ENCODE data around the gene CELA3A. TPM values are rescaled to one million over a fixed set of nuclear protein-coding genes. Genes with fewer than 3 reads are reported as not detected.
"Not testable (repeated sequence)": the region's sequence is repeated elsewhere in the genome, so short reads cannot be mapped to it uniquely, and the experiment has no call there.

The CELA3A gene
- total RNA-seq, 6 donors from 2014 or later, result 7.5 to 17.0 TPM; not detected in 4

DNA sequence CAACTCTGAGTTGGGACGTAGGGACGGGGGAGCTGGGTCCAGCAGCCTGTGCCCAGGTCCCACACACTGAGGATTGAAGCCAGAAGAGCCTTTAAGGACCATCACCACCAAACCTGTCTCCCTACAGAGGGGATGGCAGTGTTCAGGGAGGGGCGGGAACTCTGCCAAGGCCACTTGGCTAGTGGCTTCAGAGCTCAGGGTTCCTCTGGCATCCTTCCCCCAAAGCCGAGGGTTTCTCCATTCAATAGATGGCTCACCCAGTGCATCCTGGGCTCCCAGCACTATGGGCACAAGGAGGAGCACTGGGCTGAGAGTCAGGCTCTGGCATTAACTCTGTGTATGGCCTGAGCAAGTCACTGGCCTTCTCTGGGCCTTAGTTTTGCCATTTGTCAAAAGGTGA, 20.2 kb upstream of the CELA3A start:
- H3K9me3 ChIP-seq; DNase-seq; H3K27ac ChIP-seq; H3K4me3 ChIP-seq; H3K27me3 ChIP-seq; ATAC-seq (ENCODE audit: low FRiP score in 2 of 2); H3K4me1 ChIP-seq; H3K36me3 ChIP-seq: not testable (repeated sequence)
- 43% methylated on average over 1 of the region's 4 CpGs; no CpG with 5 or more reads in 1 of the 2 donors for WGBS, 2 donors

DNA sequence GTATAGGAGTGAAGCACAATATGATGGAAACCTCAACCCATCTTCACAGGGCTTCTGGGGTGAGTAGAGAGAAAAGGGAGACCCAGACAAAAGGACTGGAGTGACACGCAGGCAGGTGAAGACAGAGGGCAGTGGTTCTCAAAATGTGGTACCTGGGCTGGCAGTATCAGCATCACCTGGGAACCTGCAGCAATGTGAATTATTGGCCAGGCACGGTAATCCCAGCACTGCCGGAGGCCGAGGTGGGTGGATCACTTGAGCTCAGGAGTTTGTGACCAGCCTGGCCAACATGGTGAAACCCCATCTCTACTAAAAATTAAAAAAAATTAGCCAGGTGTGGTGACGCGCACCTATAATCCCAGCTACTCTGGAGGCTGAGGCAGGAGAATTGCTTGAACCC, 19.3 kb upstream of the CELA3A start:
- not testable (repeated sequence) for H3K4me3 ChIP-seq; DNase-seq; H3K36me3 ChIP-seq; H3K4me1 ChIP-seq; H3K9me3 ChIP-seq; ATAC-seq (ENCODE audit: low FRiP score in 2 of 2); H3K27me3 ChIP-seq; H3K27ac ChIP-seq
- WGBS, 2 donors, result 82 to 89% methylated on average over 6 of the region's 6 CpGs

DNA sequence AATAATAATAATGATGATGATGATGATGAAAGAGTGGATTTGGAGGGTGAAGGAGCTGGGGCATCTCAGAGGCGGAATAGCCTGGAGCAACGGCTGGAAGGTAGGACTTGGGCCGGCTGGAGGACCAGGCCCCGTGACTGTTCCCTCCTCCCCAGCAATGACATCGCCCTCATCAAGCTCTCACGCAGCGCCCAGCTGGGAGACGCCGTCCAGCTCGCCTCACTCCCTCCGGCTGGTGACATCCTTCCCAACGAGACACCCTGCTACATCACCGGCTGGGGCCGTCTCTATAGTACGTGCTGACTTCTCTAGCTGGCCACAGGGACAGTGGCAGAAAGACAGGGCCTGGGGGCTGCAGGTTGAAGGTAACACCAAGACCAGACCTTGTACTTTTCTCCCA, 17.9 kb upstream of the CELA3A start:
- H3K27ac ChIP-seq; ATAC-seq (ENCODE audit: low FRiP score in 2 of 2); H3K27me3 ChIP-seq; H3K4me1 ChIP-seq; H3K36me3 ChIP-seq; H3K9me3 ChIP-seq; DNase-seq; H3K4me3 ChIP-seq: not testable (repeated sequence)
- 69 to 73% methylated on average over 5 to 7 of the region's 15 CpGs for WGBS, 2 donors

DNA sequence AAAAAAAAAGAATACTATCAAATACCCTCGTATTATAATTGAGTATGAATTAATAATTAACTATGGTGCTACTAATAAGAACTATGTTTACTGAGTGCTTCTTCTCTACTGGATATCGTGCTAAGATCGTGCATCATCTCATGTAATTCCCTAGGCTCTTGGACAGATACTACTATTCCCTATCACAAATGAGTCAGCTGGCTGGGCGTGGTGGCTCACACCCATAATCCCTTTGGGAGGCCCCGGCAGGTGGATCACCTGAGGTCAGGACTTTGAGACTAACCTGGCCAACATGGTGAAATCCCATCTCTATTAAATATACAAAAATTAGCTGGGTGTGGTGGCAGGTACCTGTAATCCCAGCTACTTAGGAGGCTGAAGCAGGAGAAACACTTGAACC, 15.6 kb upstream of the CELA3A start:
- ATAC-seq (ENCODE audit: low FRiP score in 2 of 2); H3K4me1 ChIP-seq; DNase-seq; H3K36me3 ChIP-seq; H3K27me3 ChIP-seq; H3K27ac ChIP-seq; H3K9me3 ChIP-seq; H3K4me3 ChIP-seq: not testable (repeated sequence)
- 50% methylated on average over 2 of the region's 5 CpGs; no CpG with 5 or more reads in 1 of the 2 donors for WGBS, 2 donors

DNA sequence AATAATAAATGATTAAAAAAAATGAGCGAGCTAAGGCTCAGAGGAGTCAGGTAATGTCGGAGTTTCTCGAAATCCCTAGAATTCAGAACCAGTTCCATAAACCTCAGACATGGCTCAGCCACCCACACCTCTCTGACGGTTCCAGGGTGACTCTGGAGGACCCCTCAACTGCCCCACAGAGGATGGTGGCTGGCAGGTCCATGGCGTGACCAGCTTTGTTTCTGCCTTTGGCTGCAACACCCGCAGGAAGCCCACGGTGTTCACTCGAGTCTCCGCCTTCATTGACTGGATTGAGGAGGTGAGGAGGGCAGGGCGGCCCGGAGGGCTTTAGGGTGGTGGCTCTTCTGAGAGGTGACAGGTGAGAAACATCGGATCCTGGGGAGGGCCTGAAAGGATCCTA, 15.1 kb upstream of the CELA3A start:
- peak in 1 of 2 donors; percentile 10 for ATAC-seq (ENCODE audit: low FRiP score in 2 of 2)
- not testable (repeated sequence) for H3K4me3 ChIP-seq
- 86 to 87% methylated on average over 5 to 9 of the region's 12 CpGs for WGBS, 2 donors

DNA sequence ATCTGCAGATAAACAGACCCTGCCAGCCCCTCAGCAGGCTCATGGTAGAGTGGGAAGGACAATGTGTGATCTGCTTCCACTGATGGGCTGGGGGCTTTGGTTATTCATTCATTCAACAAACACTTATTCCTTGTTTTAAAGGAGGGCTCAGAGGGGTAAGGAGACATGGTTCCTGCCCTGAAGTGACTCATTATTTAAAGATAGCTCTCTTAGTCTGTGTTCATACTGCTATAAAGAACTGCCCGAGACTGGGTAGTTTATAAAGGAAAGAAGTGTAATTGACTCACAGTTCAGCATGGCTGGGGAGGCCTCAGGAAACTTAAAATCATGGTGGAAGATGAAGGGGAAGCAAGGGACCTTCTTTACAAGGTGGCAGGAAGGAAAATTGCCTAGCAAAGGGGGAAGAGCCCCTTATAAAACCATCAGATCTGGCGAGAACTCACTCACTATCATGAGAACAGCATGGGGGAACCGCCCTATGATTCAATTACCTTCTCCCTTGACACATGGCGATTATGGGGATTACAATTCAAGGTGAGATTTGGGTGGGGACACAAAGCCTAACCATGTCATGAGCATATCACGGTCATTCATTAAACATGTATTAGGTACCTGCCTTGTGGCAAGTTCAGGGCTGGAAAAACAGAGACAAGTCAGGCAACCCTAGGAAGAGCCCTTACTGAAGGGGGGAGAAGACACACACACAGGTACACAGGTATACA, 11.6 kb upstream of the CELA3A start:
- 45 to 62% methylated on average over 2 of the region's 5 CpGs for WGBS, 2 donors
- ATAC-seq (ENCODE audit: low FRiP score in 2 of 2); H3K9me3 ChIP-seq; H3K36me3 ChIP-seq; H3K27me3 ChIP-seq; DNase-seq; H3K27ac ChIP-seq; H3K4me1 ChIP-seq; H3K4me3 ChIP-seq: not testable (repeated sequence)

More for the DNA sequence above, 15.1 kb upstream of the CELA3A start:
- not testable (repeated sequence) for H3K9me3 ChIP-seq, H3K36me3 ChIP-seq, H3K27me3 ChIP-seq, DNase-seq, H3K27ac ChIP-seq, H3K4me1 ChIP-seq

DNA sequence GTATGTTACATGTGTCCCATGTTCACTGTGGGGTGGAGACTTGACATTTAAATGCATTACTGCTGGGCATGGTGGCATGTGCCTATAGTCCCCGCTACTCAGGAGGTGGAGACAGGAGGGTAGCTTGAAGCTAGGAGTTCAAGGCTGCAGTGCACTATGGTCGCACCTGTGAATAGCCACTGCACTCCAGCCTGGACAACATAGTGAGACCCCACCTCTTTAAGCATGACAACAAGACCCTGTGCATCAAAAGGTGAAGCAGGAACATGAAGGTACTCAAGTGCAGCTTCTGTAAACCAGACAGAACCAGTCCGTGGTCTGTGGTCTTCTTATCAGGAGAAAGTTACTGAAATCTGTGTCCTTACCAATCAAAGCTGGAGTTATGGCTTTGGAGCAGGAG, 9.3 kb upstream of the CELA3A start:
- not testable (repeated sequence) for H3K9me3 ChIP-seq; H3K27ac ChIP-seq; H3K4me3 ChIP-seq; ATAC-seq (ENCODE audit: low FRiP score in 2 of 2); DNase-seq; H3K36me3 ChIP-seq; H3K27me3 ChIP-seq; H3K4me1 ChIP-seq
- WGBS, 2 donors, result 86 to 92% methylated on average over 3 of the region's 3 CpGs

DNA sequence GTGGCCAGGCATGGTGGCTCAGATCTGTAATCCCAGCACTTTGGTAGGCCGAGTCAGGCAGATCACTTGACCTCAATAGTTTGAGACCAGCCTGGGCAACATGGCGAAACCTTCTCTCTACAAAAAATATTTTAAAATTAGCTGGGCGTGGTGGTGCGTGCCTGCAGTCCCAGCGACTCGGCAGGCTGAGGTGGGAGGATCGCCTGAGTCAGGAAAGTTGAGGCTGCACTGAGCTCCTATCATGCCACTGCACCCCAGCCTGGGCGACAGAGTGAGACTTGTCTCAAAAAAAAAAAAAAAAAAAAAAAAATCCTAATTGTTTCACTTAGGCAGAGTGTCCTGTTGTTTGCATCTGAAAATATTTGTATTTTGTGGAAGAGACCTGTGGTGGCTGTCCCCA, 6.7 kb upstream of the CELA3A start:
- H3K4me1 ChIP-seq; H3K9me3 ChIP-seq; H3K27me3 ChIP-seq; H3K4me3 ChIP-seq; H3K27ac ChIP-seq; ATAC-seq (ENCODE audit: low FRiP score in 2 of 2); H3K36me3 ChIP-seq; DNase-seq: not testable (repeated sequence)
- 96 to 98% methylated on average over 7 to 8 of the region's 8 CpGs for WGBS, 2 donors

DNA sequence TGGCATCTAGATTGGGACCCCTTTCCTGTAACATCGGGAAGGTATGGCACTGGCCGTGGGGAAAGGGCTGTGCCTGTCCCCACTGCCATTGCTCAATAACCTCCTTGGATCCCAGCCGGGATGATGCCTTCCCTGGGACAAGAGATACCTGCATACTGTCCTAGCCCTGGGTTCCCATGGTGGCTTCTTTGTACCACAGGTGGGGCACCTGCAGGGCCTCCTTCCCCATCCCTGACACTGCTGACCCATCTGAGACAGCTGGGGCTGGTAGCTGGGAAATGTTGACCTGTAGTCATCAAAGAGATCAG, 4.8 kb upstream of the CELA3A start:
- not testable (repeated sequence) for ATAC-seq (ENCODE audit: low FRiP score in 2 of 2); H3K4me3 ChIP-seq; DNase-seq; H3K4me1 ChIP-seq; H3K27me3 ChIP-seq; H3K9me3 ChIP-seq; H3K27ac ChIP-seq; H3K36me3 ChIP-seq
- WGBS, 2 donors, result 80 to 92% methylated on average over 3 of the region's 3 CpGs

DNA sequence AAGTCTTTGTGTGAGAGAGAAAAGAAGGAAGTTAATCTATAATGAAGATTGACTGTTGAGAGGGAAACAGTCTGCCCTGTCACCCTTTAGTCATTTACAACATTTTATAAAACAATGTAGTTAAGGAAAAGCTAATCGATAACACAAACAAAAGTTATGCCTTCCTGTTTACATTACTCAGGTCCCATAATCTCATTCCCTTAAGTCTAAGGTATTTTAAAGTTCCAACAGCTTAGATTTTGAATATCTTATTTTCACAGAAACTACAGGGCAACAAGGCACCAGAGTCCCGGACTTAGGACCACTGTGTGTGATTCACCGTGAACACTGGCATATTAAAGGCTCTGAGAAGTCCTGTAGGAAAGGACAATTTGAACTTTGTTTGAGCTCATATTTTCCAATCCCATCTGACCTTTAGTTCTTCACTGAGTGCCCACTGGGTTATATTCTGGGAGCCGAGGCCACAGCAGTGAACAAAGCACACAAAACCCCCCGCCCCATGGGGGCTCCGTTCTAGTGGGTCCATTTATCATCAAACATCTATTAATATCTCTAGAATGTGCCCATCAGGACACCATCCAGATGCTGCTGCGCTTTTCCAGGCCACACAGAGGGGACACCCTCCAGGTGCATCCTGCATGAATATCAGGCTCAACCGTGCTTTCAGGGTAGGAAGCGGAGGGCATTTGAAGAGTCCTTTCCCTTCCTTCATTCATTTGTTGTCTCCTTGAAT, 3.4 kb upstream of the CELA3A start:
- H3K27me3 ChIP-seq, H3K4me1 ChIP-seq: not testable (repeated sequence)

DNA sequence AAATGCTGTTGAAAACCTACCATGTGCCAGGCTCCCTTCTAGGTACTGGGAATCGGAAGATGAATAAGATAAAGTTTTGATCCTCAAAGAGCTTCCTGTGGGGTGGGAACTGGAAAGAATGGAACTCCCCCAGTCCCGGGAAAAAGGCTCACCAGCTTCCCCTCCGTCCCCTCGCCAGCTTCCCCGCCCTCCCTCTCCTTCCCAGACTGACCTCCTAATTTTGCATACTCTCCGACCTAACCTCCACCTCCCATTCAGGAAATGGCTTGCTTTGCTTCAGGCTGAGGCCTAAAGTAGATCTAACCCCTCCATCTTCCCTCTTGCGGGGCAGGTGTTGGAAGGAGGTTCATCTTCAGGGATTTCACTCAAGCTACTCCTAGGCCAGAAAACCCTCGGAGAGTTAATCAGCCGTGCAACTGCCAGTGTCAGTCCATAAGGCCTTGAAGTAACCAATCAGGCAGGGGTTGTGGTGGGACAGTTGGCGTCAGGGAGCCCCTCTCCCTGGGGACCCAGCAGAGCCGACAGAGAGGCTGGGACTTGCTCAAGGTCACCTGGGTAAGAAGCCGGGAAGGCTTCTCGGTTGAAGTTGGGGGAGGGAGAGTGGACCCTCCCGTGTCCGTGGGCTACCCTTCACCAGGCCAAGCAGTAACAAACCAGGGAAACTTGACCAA, 2.7 kb upstream of the CELA3A start:
- not testable (repeated sequence) for H3K27ac ChIP-seq; H3K36me3 ChIP-seq; H3K4me3 ChIP-seq; H3K27me3 ChIP-seq; H3K9me3 ChIP-seq; DNase-seq; H3K4me1 ChIP-seq; ATAC-seq (ENCODE audit: low FRiP score in 2 of 2)
- WGBS, 2 donors, result 71 to 75% methylated on average over 9 to 14 of the region's 15 CpGs

More for the DNA sequence above, 3.4 kb upstream of the CELA3A start:
- not testable (repeated sequence) for DNase-seq; H3K9me3 ChIP-seq; H3K36me3 ChIP-seq; H3K27ac ChIP-seq; H3K4me3 ChIP-seq; ATAC-seq (ENCODE audit: low FRiP score in 2 of 2)
- WGBS, 2 donors, result 42 to 58% methylated on average over 7 to 9 of the region's 9 CpGs

DNA sequence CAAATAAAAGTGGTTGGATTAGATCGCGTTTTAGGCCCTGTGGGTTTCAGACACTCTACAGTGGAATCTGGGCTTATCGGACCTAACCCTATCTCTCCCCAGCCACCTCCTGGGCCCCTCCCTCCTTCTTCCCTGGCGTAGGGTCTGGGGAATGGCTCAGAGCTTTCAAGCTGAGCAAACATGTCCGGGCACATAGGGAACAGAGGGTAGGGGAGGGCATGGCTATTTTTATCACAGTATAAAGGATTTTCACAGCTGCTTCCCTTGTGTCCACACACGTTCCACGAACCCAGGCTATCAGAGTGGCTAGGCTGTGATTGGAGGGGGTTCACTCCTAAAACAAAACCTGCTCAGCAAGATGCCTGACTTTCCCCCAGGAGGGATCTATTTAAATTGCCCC, 1.8 kb upstream of the CELA3A start:
- H3K9me3 ChIP-seq; DNase-seq; H3K4me1 ChIP-seq; H3K27me3 ChIP-seq; H3K36me3 ChIP-seq; H3K27ac ChIP-seq; H3K4me3 ChIP-seq; ATAC-seq (ENCODE audit: low FRiP score in 2 of 2): not testable (repeated sequence)
- 67 to 71% methylated on average over 6 to 7 of the region's 7 CpGs for WGBS, 2 donors

DNA sequence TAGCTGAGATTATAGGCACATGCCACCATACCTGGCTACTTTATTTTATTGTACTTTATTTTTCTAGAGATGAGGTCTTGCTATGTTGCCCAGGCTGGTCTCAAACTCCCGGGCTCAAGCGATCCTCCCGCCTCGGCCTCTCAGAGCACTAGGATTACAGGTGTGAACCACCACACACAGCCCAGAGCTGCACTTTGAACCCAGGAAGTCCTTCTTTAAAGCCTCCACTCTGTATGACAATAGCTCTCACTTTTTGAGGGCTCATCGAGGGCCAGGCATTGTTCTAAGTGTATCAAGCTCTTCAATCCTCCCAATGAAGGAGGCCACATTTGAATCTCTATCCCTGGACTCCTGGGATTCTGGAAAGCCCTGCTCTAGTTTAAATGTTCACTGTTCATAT, 1.0 kb downstream of the CELA3A start:
- not testable (repeated sequence) for ATAC-seq (ENCODE audit: low FRiP score in 2 of 2); H3K9me3 ChIP-seq; H3K27ac ChIP-seq; H3K4me3 ChIP-seq; DNase-seq; H3K27me3 ChIP-seq; H3K36me3 ChIP-seq; H3K4me1 ChIP-seq
- 78% methylated on average over 5 of the region's 5 CpGs; no CpG with 5 or more reads in 1 of the 2 donors for WGBS, 2 donors

Measured in upper lobe of left lung (tissue), 6 donors.